HuH-7 (cell line): Measurements from ENCODE around the gene SOX5.

ENCODE experiments used
- DNase-seq: peaks from one replicate; pipeline ENCODE4 v3.0.0; 2011; ENCODE audit warnings: low spot score

The SOX5 gene

GRCh38 chr12:23684121-23684520, 265.3 kb downstream of the SOX5 start:
- DNase-seq: no peak

GRCh38 chr12:23681237-23681636, 268.2 kb downstream of the SOX5 start:
- no peak for DNase-seq

GRCh38 chr12:23674064-23674463, 275.4 kb downstream of the SOX5 start:
- no peak for DNase-seq

- DNase-seq: no peak
These were observed 277.6 kb downstream of the SOX5 start for GRCh38 chr12:23671881-23672280.

GRCh38 chr12:23670684-23671083, 278.8 kb downstream of the SOX5 start:
- DNase-seq: no peak

GRCh38 chr12:23669691-23670090, 279.8 kb downstream of the SOX5 start:
- no peak for DNase-seq

GRCh38 chr12:23666866-23667265, 282.6 kb downstream of the SOX5 start:
- no peak for DNase-seq

- no peak for DNase-seq
These were observed 286.5 kb downstream of the SOX5 start for GRCh38 chr12:23662966-23663365.

GRCh38 chr12:23659131-23659530, 290.3 kb downstream of the SOX5 start:
- no peak for DNase-seq

- DNase-seq: no peak
These were observed 291.9 kb downstream of the SOX5 start for GRCh38 chr12:23657598-23657997.

- no peak for DNase-seq
These were observed 293.6 kb downstream of the SOX5 start for GRCh38 chr12:23655884-23656283.

- no peak for DNase-seq
These were observed 294.4 kb downstream of the SOX5 start for GRCh38 chr12:23655112-23655511.

GRCh38 chr12:23648546-23648945, 300.9 kb downstream of the SOX5 start:
- DNase-seq: no peak

- no peak for DNase-seq
These were observed 308.7 kb downstream of the SOX5 start for GRCh38 chr12:23640754-23641153.

GRCh38 chr12:23634344-23634743, 315.1 kb downstream of the SOX5 start:
- DNase-seq: no peak

GRCh38 chr12:23631786-23632377, 317.6 kb downstream of the SOX5 start:
- no peak for DNase-seq

GRCh38 chr12:23630524-23630923, 318.9 kb downstream of the SOX5 start:
- DNase-seq: no peak

GRCh38 chr12:23628806-23629205, 320.7 kb downstream of the SOX5 start:
- DNase-seq: no peak

GRCh38 chr12:23626791-23627190, 322.7 kb downstream of the SOX5 start:
- no peak for DNase-seq

- no peak for DNase-seq
These were observed 327.6 kb downstream of the SOX5 start for GRCh38 chr12:23621900-23622299.

GRCh38 chr12:23618718-23619117, 330.8 kb downstream of the SOX5 start:
- no peak for DNase-seq

GRCh38 chr12:23617749-23618148, 331.7 kb downstream of the SOX5 start:
- no peak for DNase-seq

GRCh38 chr12:23614280-23614679, 335.2 kb downstream of the SOX5 start:
- no peak for DNase-seq

- DNase-seq: no peak
These were observed 338.1 kb downstream of the SOX5 start for GRCh38 chr12:23611320-23611719.

- DNase-seq: no peak
These were observed 348.6 kb downstream of the SOX5 start for GRCh38 chr12:23600919-23601318.
